ENCODE data around the gene LIPC.

The LIPC gene

DNA sequence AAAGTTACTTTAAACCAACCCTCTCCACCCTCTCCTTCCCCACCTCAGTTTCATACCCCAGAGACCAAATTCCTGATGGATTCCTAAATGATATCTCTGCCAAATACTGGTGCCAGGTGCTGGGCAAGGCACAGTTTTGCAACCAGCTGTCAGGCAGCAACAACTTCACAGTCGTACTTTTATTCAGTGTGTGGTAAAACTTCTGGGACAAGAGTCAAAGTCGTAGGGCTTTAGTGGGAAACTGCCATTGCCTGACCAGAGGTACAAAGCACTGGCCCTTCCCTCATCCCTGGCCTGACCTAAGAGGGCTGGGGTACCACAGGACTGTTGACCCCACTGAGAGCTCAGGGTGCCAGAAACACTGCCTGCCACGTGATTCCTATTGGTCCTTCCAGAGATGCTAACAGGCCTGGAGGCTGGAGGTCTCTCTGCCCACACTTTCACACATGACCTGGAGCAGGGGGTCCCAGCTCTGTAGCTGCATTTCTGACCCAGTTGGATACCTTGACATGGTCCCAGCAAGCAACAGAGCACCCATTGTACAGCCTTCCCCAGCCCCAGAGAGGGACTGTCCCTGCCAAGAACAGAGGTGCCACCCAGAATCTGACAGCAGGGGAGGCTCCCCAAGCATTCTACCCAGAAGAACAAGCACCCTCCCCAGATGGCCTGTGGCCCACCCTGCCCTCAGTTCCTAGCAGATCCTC lies 59.9 kb downstream of the LIPC start:
- no peak for DNase-seq (ENCODE audit: low read depth in 2 of 2, low spot score in 1 of 2)

- no peak for DNase-seq (ENCODE audit: low read depth in 2 of 2, low spot score in 1 of 2)
Observed at GRCh38 chr15:58492661-58493397, 61.0 kb downstream of the LIPC start.

- DNase-seq (ENCODE audit: low read depth in 2 of 2, low spot score in 1 of 2), result no peak
Observed at GRCh38 chr15:58494567-58494966, 62.8 kb downstream of the LIPC start.

GRCh38 chr15:58495891-58496408 lies 64.2 kb downstream of the LIPC start:
- DNase-seq (ENCODE audit: low read depth in 2 of 2, low spot score in 1 of 2), result no peak

DNA sequence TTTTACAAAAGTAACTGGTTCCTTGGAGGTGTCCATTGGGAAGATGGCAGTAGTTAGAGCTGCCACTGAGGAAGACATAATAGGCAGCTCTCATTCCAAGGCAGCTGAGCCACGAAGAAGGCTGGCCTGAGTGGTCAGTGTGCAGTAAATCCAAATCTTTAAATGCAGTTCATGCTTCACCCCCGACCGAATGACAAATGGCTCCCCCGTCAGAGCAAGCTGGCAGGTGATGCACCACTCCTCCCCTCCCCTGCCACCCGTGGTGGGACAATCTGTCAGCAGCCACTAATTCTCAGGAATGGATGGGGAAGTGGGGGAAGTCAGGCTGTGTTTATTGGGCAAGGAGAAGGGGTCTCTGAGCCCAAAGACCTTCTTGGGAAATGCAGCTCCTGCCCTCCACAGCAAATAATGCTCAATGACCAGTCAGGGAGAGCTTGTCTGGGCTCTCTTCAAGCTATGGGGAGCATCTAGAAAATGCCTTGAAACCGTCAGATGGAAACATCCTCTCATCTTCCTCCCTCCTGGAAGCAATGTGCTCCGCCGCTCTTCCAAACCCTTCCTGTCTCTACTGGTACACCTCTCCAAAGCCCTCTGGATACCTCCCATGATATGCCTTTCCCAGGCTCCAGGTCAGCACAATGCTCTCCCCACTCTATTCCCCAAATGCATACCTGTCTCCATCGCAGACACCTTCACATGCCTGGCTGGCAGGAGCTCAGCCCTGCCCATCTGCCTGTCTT lies 65.4 kb downstream of the LIPC start:
- DNase-seq (ENCODE audit: low read depth in 2 of 2, low spot score in 1 of 2), result no peak

GRCh38 chr15:58498821-58499580 lies 67.2 kb downstream of the LIPC start:
- no peak for DNase-seq (ENCODE audit: low read depth in 2 of 2, low spot score in 1 of 2)

- no peak for DNase-seq (ENCODE audit: low read depth in 2 of 2, low spot score in 1 of 2)
Observed at GRCh38 chr15:58501006-58501405, 69.2 kb downstream of the LIPC start.

GRCh38 chr15:58501636-58502188 lies 69.9 kb downstream of the LIPC start:
- DNase-seq (ENCODE audit: low read depth in 2 of 2, low spot score in 1 of 2), result no peak

GRCh38 chr15:58503139-58504027 lies 71.6 kb downstream of the LIPC start:
- no peak for DNase-seq (ENCODE audit: low read depth in 2 of 2, low spot score in 1 of 2)

DNA sequence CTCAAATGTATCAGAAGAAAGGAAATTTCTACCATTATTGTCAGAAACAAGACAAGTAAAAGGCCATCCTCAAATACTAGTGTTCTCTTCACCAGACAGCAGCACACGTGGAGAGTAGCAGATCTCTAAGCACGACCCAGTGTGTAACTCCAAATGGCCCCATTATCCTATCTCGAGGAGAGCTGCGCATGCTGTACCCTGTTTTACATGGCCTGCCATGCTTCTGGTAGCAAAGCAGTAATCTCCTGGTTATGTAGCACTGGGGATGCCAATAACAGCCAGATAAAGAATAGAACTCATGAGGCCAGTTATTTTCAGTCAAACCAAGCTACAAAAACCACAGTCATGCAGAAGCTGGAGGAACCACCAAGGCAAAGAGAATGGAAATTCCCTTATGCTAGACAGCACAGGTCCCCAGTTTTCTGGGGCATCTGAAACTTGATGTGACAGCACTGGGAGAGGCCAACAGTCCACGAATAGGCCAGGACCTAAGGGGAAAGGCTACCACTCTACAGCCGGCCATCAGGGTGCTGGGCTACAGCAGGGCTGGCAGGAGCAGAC lies 73.0 kb downstream of the LIPC start:
- no peak for DNase-seq (ENCODE audit: low read depth in 2 of 2, low spot score in 1 of 2)

- no peak for DNase-seq (ENCODE audit: low read depth in 2 of 2, low spot score in 1 of 2)
Observed at GRCh38 chr15:58505581-58505980, 73.8 kb downstream of the LIPC start.

GRCh38 chr15:58506064-58506490 lies 74.3 kb downstream of the LIPC start:
- no peak for DNase-seq (ENCODE audit: low read depth in 2 of 2, low spot score in 1 of 2)

DNA sequence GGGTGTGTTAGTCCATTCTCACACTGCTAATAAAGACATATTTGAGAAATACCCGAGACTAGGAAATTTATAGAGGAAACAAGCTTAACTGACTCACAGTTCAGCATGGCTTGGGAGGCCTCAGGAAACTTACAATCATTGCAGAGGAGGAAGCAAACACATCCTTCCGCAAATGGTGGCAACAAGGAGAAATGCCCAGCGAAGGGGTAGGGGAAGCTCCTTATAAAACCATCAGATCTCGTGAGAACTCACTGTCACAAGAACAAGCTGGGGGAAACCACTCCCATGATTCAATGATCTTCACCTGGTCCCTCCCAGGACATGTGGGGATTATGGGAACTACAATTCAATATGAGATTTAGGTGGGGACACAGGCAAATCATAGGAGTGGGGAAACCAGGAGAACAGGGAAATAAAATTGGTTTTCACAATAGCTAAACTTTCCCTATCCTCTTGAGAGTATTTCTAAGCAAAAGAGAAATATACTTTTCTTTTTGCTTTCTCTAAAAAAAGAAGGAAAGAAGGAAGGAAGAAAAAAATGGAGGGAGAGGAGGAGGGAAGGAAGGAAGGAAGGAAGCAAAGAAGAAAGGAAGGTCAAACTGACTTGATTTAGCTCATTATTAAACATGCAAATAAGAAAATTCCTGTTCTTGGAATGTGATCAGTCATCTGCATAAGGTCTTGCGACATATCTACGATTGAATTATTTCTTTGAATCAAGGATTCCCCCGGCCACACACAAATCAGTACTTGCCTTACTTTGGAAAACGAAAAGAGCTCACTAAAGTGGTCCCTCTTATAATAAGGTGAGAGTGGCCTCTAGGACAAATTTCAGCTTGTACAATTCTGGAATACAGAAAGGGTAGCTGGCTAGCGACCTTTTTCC lies 75.2 kb downstream of the LIPC start:
- DNase-seq (ENCODE audit: low read depth in 2 of 2, low spot score in 1 of 2), result no peak

- no peak for DNase-seq (ENCODE audit: low read depth in 2 of 2, low spot score in 1 of 2)
Observed at GRCh38 chr15:58509556-58509955, 77.8 kb downstream of the LIPC start.

- no peak for DNase-seq (ENCODE audit: low read depth in 2 of 2, low spot score in 1 of 2)
Observed at GRCh38 chr15:58510715-58511598, 79.2 kb downstream of the LIPC start.

GRCh38 chr15:58511599-58511987 lies 79.8 kb downstream of the LIPC start:
- no peak for DNase-seq (ENCODE audit: low read depth in 2 of 2, low spot score in 1 of 2)

DNA sequence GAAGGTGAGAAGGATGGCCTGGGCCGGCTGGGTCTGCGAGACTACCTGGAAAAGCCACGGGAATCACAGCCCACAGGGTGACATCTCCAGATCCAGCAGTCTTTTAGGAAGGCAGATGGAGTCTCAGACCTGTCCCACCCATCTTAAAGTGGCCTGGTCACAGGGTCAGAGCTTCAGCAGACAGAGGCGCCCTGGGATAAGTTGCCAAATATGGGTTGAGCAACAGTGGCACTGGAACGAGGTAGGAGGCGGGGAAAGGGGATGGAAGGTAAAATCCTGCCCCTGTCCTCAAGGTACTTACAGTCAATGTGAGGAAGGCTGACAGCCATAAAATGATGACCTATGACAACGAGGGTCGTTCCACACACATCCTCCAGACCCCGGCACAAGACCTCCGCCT lies 80.7 kb downstream of the LIPC start:
- DNase-seq (ENCODE audit: low read depth in 2 of 2, low spot score in 1 of 2), result no peak

Data from stimulated activated CD8-positive, alpha-beta memory T cell treated with anti-CD3 and anti-CD28 coated beads, Interleukin-4, amount 100 ng/mL, for 4 hours (primary cell).